GM21717 (cell line): Measurements from ENCODE around the gene CCDC149.
"Not testable (repeated sequence)": the region's sequence is repeated elsewhere in the genome, so short reads cannot be mapped to it uniquely, and the experiment has no call there.

Source experiments
- ATAC-seq: cut with Tn5 transposase; IDR thresholded peaks from one replicate; pipeline ENCODE4 v1.9.1; 2021; ENCODE audit warnings: mild to moderate bottlenecking, moderate library complexity; ENCODE audit not compliant: unreplicated experiment

CCDC149 gene

GRCh38 chr4:24917076-24917856 lies 4.4 kb upstream of the CCDC149 start:
- no peak for ATAC-seq

GRCh38 chr4:24915121-24915922 lies 2.5 kb upstream of the CCDC149 start:
- no peak for ATAC-seq

GRCh38 chr4:24914460-24914859 lies 1.6 kb upstream of the CCDC149 start:
- no peak for ATAC-seq

- no peak for ATAC-seq
Observed at GRCh38 chr4:24913119-24913485, 260 bp upstream of the CCDC149 start.

- ATAC-seq = no peak
Observed at GRCh38 chr4:24910499-24910898, 2.3 kb downstream of the CCDC149 start.

GRCh38 chr4:24909606-24910005 lies 3.2 kb downstream of the CCDC149 start:
- ATAC-seq = not testable (repeated sequence)

- ATAC-seq = no peak
Observed at GRCh38 chr4:24897639-24898038, 15.2 kb downstream of the CCDC149 start.

GRCh38 chr4:24896977-24897376 lies 15.9 kb downstream of the CCDC149 start:
- no peak for ATAC-seq

- ATAC-seq = no peak
Observed at GRCh38 chr4:24896056-24896455, 16.8 kb downstream of the CCDC149 start.

GRCh38 chr4:24895461-24895860 lies 17.4 kb downstream of the CCDC149 start:
- no peak for ATAC-seq

GRCh38 chr4:24894846-24895245 lies 18.0 kb downstream of the CCDC149 start:
- ATAC-seq = no peak

GRCh38 chr4:24894243-24894642 lies 18.6 kb downstream of the CCDC149 start:
- no peak for ATAC-seq

GRCh38 chr4:24892778-24893177 lies 20.1 kb downstream of the CCDC149 start:
- ATAC-seq = no peak

- ATAC-seq = no peak
Observed at GRCh38 chr4:24892278-24892677, 20.6 kb downstream of the CCDC149 start.

- no peak for ATAC-seq
Observed at GRCh38 chr4:24890561-24891126, 22.2 kb downstream of the CCDC149 start.

GRCh38 chr4:24889991-24890390 lies 22.9 kb downstream of the CCDC149 start:
- ATAC-seq = no peak

GRCh38 chr4:24888475-24889344 lies 24.1 kb downstream of the CCDC149 start:
- ATAC-seq = no peak

- ATAC-seq = no peak
Observed at GRCh38 chr4:24887881-24888430, 24.9 kb downstream of the CCDC149 start.

- ATAC-seq = no peak
Observed at GRCh38 chr4:24886596-24886995, 26.2 kb downstream of the CCDC149 start.

GRCh38 chr4:24885342-24885741 lies 27.5 kb downstream of the CCDC149 start:
- ATAC-seq = no peak

GRCh38 chr4:24884902-24885301 lies 27.9 kb downstream of the CCDC149 start:
- ATAC-seq = no peak
